GM12865 (cell line): ENCODE measurements around the gene ADAM12.
"Not testable (repeated sequence)": the region's sequence is repeated elsewhere in the genome, so short reads cannot be mapped to it uniquely, and the experiment has no call there.

Source experiments
- DNase-seq: peaks from one replicate; pipeline ENCODE4 v3.0.0; 2010; ENCODE audit warnings: low read depth
- H3K4me3 ChIP-seq: 2 replicates; pipeline ENCODE4 v1.5.1; 2011; ENCODE audit warnings: mild to moderate bottlenecking, low read depth, low read length, control low read depth
- CTCF ChIP-seq: IDR thresholded peaks from 2 replicates; pipeline ENCODE4 v1.5.1; 2011; ENCODE audit warnings: low read length, control low read depth, low read depth, inconsistent platforms; ENCODE audit not compliant: insufficient read depth; ENCODE audit errors: missing control alignments

Gene ADAM12

GRCh38 chr10:126349676-126350075 lies 38.6 kb downstream of the ADAM12 start:
- no peak for DNase-seq
- TF ChIP-seq CTCF: no peak
- no peak overlapping the region for H3K4me3 ChIP-seq

DNA sequence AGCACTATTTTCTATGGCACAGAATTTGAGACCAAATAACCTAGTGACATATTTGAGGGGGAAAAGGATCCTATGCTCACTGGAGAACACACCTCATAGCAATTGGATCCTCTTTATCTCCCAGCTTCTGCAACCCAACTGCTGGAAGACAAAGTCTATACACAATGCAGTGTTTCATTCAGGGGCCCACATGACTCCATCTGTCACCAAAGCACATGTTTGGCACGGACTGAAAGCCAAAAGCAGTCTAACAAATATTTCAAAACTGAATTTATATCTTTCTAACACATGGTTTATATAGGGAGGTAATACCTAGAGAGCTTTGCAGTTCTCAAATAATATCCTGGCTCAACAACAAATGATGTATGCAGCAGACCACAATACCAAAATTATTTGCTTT lies 39.2 kb downstream of the ADAM12 start:
- H3K4me3 ChIP-seq: no peak overlapping the region
- no peak for TF ChIP-seq CTCF
- DNase-seq: no peak

GRCh38 chr10:126343496-126343895 lies 44.8 kb downstream of the ADAM12 start:
- not testable (repeated sequence) for DNase-seq, H3K4me3 ChIP-seq

DNA sequence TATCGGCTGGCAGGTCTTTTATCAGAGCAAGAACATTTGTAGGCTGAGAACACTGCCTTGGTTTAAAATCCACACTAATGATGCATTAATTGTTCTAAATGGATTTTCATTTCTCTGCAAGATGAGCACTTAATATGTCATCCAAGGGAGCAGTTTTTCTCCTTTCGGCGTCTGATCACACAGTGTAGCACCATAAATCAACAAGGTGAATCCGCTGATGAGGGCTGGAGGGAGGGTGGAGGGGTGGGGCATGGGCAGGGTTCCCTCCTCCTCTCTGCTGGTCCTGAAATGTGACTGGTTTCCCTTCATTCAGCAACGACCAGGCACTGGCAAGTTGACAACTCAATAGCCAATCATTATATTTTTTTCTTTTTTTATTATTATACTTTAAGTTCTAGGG lies 45.6 kb downstream of the ADAM12 start:
- no peak for DNase-seq
- no peak overlapping the region for H3K4me3 ChIP-seq
- TF ChIP-seq CTCF: no peak

GRCh38 chr10:126341491-126341890 lies 46.8 kb downstream of the ADAM12 start:
- no peak overlapping the region for H3K4me3 ChIP-seq
- TF ChIP-seq CTCF: no peak
- no peak for DNase-seq

- no peak overlapping the region for H3K4me3 ChIP-seq
- TF ChIP-seq CTCF: no peak
- DNase-seq: no peak
Measured at GRCh38 chr10:126337251-126337810, 50.9 kb downstream of the ADAM12 start.

DNA sequence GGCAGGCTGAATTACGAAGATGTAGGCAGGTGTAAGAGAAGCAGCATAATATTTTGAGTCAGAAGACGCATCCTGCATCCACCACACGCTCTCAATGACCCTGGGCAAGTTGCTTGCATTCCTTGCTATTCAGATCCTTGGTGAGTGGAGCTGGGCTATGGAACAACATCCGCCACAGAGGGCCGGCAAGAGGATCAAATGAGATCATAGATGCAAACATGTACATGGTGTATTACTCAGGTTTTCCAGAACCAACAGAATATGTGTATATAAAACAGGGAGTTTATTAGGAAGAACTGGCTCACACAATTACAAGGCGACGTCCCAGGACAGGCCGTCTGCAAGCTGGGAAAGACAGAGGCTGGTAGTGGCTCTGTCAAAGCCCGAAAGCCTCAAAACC lies 51.5 kb downstream of the ADAM12 start:
- no peak overlapping the region for H3K4me3 ChIP-seq
- DNase-seq: no peak
- TF ChIP-seq CTCF: no peak

DNA sequence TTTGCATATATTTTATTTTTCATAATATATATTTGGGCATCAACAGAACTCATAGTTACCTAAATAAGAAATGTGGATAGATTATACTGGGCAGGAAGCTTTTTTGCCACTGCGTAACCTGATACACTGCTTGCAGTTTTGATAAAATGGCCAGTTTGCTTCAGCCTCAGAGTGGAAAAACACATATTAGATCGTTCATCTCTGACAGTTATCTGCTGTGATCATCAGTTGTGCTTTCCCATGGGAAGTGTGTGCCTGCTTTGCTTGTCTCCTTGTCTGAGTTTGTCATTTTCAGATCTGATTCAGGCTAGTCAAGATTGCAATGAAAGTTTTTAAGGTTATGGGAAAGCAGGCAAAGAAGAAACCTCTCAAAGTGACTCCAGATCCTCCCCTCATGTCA lies 54.0 kb downstream of the ADAM12 start:
- no peak overlapping the region for H3K4me3 ChIP-seq
- no peak for TF ChIP-seq CTCF
- DNase-seq: no peak
